Measurements from ENCODE around the gene ERP44.
"Not testable (repeated sequence)": the region's sequence is repeated elsewhere in the genome, so short reads cannot be mapped to it uniquely, and the experiment has no call there.

The ERP44 gene

DNA sequence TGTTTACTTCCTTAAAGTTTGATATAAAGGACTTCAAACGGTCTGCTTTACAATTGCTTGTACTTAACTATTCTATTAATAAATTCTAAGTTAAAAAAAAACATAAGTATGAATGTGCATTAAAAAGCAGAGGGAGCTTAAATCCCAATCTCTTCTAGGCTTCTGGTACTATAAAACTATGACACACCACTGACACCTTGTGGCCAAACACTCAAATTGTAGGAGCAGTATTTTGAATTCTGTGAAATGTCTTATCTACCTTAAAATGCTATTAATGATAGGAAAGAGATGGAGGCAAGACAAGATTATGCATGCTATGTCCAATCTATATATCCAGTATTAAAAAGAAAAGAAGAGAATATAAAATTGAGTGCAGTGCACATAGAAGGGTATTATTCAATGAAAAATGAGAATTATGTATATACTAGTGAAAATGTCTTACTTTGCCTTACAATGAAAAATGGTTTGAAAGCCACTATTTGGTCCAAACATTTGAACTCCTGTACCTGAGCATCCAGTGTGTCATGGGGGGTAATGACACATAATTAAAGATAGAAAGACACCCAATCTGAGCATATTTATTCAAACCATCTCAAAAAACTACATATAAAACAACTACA is 87.6 kb downstream of the ERP44 start:
- DNase-seq (ENCODE audit: low spot score) = peak; percentile 33

DNA sequence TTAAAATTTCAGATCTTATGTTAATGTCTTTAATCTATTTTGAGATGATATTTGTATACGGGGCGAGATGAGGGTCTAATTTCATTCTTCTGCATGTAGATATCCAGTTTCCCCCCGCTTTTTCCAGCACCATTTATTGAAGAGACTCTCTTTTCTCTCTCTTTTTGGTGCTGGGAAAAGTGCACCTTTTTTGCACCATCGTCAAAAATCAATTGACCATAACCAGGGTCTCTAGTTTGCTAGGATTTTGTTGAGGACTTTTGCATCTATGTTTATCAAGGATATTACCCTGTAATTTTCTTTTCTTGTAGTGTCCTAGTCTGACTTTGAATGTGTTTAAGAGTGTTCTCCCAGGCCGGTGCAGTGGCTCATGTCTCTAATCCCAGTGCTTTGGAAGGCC is 99.0 kb downstream of the ERP44 start:
- DNase-seq (ENCODE audit: low spot score) = no peak

DNA sequence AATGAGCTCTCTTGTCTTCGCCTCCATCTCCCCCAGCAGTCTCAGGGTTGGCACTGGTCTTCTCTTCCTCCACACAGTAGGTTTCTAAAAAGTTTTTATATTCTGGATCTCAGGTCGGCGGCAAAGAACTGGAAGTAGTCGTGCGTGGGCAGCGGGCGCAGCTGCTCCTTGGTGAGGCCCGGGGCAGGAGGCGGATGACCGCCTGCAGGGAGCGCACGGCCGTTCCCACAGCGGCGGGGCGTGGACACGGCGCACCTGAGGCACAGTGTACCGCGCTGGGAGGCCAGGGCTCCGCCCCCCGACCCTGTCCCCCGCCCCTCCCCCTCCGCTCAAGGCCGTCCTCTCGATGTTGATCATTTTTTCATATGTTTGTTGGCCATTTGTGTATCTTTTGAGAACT is 99.9 kb downstream of the ERP44 start:
- DNase-seq (ENCODE audit: low spot score) = no peak

DNA sequence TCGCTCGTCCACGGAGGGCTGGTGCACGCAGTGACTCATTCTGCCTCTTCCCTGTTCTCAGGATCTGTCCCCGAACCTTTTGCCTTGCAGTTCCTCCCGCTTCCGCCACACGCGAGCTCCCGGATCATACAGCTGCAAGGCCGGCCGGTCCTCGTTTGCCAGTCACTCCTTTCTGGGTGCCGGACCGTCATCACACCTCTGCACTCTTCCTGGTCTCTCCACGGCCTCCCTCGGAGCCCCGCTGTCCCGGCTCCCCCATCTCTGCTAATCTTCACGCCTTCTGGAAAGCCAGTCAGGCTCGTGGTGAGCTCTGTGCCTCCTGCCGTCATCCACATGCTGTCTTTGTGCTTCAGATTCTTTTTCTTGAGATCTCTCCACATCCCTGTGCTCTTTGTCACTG is 100.5 kb downstream of the ERP44 start:
- DNase-seq (ENCODE audit: low spot score) = no peak

DNA sequence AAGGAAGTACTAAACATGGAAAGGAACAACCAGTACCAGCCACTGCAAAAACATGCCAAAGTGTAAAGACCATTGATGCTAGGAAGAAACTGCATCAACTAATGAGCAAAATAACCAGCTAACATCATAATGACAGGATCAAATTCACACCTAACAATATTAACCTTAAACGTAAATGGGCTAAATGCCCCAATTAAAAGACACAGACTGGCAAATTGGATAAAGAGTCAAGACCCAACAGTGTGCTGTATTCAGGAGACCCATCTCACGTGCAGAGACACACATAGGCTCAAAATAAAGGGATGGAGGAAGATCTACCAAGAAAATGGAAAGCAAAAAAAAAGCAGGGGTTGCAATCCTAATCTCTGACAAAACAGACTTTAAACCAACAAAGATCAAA is 108.3 kb downstream of the ERP44 start:
- DNase-seq (ENCODE audit: low spot score) = not testable (repeated sequence)

DNA sequence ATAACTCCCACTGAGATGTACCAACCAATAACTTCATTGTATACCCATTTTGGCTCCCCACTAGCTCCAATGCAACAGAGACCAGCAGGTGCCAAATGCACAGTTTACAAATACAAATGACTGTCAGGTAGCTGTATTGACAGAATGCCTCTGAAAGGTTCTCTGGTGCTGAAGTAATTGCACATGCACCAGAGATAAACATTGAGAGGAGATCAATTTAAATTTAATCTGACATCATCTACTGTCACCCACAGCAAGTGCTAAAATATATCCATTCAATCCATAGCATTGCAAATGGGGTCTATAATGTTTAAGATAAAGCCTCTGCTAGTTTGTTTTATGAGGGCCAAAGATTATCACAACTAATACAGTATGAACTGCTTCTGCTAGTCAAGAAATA is 112.2 kb downstream of the ERP44 start:
- no peak for DNase-seq (ENCODE audit: low spot score)

DNA sequence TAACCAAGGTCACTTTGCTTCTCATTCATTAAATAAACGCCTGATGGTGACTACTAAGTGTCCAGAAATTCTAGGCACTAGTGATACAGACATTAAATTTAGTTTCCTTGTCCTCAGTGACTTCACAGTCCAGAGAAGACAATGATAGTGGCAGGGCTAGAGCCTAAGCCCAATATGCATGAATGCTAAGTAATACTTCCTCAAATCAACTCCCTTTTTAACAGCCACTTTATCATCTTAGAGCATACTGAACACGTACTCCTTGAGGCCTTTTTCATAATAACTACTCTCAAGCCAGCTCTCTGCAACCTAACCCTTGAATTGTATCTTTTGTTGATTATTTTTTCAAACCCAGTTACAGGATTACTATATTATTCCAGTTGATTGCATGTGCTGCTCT is 118.2 kb downstream of the ERP44 start:
- DNase-seq (ENCODE audit: low spot score) = no peak

DNA sequence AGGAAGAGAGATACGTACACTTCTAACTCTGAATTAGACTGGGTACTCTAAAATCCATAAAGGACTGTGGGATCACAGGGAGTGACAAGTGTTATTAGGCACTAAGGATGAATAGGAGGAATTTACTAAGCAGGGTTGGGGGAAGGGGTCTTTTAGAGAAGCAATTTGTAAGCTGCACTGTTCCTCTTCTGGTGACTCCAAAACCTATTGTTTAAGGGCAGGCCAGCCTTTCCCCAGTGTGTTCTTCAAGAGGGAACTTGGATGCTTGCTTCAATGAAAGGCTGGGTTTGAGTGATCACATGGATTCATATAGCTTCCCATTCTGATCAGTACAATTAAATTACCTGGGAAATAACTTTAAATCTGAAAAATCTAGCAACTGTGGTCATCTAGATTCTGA is 120.6 kb downstream of the ERP44 start:
- DNase-seq (ENCODE audit: low spot score) = no peak

DNA sequence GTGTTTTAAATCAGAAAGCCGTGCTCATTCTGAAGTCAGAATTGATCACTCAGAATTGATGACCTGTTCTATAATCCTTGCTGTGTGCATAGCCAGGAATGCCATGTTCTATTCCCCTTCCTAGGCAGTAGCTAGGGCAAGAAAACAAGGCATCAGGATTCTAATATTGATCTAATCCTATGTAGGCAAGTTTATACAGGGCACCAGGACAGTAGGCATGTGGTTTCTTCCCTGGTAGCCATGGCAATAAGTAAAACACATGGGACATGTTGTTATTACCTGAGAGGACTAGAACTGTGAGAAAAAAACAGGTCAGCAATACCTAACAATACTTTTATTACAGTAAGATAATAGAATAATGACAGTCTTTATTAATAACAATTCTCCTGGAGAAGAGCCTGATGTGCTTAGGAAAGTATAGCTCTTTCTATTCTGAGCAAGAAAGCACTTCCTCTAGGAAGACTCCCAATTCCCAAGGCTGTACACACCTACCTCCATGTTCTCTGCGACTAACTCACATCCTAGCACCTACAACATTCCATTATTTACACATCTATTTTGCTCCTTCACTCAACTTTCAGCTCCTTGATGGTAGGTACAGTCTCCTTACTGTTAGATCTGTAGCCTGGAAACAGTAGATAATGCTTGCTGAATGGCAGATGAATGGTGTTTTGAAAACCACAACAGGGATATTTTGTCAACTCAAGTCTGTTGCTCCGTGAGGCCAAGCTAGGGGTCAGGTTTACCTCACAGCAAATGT is 121.6 kb downstream of the ERP44 start:
- DNase-seq (ENCODE audit: low spot score) = no peak

DNA sequence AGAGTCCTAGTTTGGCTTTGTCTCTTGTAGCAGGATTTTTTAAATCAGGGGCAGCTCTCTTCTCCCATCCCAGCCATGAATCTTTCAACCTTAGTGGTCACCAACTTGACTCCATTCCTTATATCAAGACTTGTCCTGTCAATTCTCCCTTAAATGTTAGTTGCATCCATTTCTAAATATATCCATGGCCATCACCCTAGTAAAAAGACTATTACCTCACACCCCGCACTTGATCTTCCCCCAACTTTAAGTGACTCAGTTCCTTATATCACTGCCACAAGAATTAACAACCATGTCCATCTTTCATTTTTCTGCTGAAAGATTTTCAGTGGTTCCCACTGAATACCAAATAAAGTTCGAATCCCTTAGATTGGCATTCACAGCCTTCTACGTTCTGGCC is 125.3 kb downstream of the ERP44 start:
- no peak for DNase-seq (ENCODE audit: low spot score)

DNA sequence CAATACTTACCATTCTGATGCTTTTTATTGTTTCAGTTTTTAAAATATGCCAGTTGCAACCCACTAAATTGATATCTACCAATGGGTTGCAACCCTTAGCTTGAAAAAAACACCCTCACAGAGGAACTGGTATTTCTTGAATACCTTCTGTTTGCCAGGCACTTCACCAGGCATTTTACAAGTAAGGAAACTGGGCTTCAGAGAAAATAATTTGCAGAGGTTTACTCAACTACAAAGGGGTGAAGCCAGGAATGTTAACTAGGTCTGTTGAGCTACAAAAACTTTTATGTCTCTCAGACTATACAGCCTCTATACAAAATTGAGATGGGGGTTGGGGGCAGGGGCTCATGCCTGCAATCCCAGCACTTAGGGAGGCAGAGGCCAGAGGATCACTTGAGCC is 127.4 kb downstream of the ERP44 start:
- DNase-seq (ENCODE audit: low spot score) = no peak

DNA sequence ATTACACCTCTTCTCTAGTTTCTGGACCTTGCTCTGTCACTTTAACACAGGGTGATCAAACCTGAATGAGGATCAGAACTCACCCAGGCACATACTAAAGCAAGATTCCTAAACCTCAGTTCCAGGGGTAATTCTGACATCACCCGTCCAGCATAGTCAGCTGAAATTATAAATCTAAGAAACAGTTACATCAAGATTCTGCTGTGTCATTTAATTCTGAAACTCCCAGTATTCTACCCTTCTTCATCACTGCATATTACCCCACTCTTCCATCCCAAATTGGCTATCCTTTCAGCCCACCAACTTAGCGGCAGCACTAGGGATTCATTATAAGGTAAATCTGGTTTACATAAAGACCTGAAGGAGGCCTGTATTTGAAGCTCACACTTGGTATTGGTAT is 128.3 kb downstream of the ERP44 start:
- no peak for DNase-seq (ENCODE audit: low spot score)

DNA sequence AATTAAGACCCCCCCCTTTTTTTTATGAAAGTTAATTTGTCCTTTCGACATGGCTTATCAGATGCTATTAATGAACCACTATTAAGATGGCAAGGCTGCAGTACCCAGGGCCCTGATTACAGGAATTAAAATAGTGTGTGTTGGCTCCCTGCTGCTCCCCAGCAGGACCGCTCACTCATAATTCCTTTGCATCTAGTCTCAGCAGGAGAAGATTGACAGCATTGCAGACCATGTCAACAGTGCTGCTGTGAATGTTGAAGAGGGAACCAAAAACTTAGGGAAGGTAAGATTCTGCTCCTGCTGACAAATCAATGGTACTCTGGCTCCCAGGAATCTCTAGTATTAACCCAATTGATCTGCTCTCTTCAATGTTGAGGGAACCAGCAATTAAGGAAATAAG is 131.3 kb downstream of the ERP44 start:
- DNase-seq (ENCODE audit: low spot score) = no peak

DNA sequence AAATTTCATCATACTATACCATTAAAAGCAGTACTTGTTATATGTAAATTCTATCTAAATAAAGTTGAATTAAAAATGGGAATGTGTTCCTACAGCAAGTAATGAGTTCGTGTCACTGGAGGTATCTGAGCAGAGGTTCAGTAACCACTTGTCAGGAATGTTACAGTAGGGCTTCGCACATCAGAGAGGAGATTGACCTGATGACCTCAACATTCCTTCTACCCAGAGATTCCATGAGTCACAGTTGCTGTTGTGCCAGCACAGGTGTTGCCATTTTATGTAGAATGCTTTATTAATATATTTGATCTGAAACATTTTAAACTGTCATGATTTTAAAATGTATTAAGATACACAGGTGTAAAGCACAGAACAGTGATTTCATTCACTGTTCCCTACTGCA is 132.1 kb downstream of the ERP44 start:
- DNase-seq (ENCODE audit: low spot score) = no peak

DNA sequence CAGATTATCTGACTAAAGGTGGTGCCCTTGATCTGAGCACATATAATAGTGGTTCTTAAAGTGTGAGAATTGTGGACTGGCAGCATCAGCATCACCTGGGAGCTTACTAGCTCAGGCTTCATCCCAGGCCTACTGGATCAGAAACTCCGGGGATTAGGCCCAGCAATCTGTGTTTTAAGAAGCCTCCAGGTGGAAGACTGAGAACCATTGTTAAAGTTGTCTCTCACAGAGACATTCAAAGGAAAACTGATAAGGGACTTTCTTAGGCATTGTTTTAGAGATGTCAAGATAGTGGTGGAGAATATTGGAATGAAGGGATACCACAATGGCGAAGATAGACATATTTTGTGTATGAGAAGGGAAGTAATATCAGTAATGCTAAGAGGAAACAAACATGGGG is 132.8 kb downstream of the ERP44 start:
- no peak for DNase-seq (ENCODE audit: low spot score)

DNA sequence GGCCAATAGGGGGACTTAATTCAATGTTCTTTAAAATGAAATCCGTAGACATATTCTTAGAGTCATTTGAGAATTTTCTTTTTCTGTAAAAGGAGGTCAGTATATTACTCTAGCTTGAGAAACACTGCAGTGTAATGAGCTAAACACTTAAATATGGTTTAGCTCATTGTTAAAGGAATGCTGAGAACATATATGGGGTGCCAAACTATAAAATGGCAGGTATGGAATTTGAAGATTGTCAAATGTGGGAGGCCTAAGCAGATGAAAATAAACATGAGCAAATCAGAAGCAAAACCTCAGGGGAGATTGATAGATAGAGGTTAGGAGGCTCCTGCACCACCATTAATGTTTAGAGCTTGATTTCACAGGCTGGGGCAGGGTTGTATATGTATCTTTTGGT is 134.5 kb downstream of the ERP44 start:
- no peak for DNase-seq (ENCODE audit: low spot score)

DNA sequence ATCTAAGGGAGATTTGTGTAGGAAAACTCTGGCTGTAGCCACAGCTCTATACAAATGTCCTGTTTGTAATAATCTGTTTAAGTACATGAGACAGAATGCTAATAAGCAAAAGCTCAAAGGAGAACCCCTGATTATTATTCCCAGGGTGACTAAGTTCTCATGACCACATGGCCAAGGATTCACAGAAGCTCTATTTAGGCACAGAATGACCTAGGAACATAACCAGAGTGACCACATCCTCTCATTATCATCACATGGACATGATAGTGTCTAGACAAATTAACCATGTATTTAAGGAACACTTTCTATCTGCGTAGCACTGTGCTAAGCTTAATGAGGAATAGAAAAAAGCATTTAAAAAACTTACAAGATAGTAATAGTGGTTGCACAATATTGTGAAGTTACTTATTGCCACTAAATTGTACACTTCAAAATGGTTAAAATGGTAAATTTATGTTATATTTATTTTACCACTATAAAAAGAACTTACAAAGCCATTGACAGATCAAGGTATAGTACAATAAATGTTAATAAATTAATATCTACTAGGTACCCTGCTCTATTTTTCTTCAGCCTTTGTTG is 136.0 kb downstream of the ERP44 start:
- no peak for DNase-seq (ENCODE audit: low spot score)

DNA sequence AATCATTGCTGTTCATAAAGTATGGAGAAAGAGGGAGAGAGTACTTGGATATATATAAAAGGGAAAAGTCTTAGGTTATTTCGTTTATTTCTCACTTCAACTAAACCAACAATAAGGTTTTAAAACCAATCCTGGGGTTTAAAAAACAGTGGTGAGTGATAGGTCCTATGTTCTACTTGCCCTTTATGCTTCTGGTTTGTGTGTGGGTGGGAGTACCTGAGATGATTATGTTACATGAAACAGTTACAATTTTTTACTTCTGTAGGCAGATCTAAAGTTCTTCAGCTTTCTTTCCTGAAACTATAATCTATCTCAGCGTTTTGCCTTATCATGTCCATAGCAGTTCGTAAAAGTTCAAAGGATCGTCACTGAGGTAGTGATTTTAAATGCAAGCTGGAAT is 143.2 kb downstream of the ERP44 start:
- no peak for DNase-seq (ENCODE audit: low spot score)

DNA sequence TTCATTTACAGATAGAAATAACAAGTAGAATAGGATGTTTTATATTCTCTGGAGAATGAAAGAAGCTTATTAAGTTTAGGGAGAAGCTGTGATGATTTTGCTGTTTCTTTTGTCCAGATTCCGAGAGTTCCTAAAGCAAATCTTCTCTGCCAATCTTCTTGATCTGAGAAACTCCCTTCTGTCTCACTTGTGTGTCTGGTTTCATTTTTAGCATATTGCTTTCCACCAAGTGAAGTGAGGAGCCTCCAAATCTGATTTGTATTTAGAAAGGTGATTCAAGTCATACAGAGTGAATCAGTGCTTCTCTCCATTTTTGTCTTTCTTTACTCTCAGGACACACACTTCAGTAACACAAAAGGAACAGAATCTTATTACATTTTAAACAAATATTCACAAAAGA is 144.0 kb downstream of the ERP44 start:
- no peak for DNase-seq (ENCODE audit: low spot score)

DNA sequence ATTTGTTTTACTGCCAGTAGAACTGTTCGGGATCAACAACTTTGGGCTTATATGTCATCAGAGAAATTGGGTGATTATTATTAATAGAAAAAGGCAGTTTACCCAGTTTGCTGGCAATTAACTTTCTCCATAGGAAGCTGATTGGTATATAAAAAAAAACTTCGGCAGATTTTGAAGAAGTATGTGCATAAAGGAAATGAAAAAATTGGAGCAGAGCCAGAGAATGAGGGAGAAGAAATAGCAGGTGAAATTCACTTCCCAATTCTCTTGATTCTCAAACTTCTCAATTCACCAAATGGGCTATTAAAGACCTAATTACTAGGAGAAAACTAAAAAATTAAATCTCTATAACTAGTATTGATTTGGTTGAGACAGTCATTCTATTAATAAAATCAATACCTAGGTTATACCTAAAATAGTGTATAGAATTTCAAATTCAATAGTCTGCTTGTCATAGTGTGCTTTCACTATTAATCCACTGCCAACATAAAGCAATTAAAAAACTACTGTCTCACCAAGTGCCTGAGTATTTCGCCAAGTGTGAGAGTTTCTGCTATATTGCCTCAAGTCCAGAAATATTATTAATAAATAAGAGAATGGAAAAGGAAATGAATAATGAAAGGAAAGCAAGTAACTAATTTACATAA is 144.8 kb downstream of the ERP44 start:
- no peak for DNase-seq (ENCODE audit: low spot score)

DNA sequence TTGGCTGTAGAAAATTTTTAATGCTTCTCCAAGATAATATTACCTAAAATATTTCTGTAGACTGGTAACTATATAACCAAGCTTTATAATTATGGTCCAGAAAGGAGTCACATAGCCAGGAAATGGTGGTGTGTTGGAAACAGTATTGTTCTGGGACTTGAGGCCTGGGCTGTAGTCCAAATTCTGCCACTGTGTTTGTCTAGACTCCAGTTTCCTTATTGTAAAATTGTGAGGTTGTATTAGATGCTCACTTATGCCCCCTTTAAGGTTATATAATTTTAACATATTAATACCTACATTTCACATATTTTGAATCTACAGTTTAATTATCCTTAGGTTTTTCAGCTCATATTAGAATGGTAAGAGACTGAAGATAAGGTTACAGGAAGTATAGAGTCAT is 149.9 kb downstream of the ERP44 start:
- no peak for DNase-seq (ENCODE audit: low spot score)

DNA sequence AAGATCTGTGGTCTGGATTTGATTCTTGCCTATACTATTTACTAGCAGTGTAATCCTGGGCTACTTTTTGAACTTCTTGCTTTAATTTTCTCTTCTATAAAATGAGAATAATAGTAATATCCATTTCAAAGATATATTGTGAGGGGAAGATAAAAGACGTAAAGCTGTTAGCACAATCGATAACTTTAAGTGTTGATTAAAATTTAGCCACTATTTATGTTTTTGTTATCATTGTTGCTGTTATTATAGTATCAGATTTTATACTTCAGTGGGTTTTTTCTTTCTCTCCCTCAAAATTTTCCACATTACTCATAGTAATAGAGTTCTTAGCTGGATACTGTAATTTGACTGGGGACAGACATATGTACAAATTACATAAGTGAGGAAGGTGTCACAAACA is 150.3 kb downstream of the ERP44 start:
- no peak for DNase-seq (ENCODE audit: low spot score)

DNA sequence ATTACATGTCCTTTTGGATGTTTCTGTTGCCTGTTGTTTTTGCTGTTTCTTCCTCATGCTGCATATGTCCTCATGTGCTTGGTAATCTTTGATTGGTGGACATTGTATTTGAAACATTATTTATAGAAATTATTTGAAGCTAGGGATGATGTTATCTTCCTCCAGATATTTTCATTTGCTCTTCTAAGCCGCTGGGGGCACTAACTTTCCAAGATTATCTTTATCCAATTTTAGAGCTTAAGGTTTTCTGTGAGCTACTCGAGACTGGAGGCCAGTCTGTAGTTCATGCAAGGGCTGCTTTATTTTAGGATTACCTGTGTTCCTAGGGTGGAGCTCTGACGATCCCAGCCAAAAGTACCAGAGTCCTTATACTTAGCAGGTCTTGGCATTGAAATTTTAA is 151.4 kb downstream of the ERP44 start:
- DNase-seq (ENCODE audit: low spot score) = no peak
